ENCODE results near the gene MX2. TPM values are rescaled to one million over a fixed set of nuclear protein-coding genes. Genes with fewer than 3 reads are reported as not detected.

MX2 gene
- total and polyA plus RNA-seq, 2 of the 4 experiments (the other 2 are of a cell fraction) = 0.53 to 0.54 TPM

- no peak overlapping the region for H3K14ac ChIP-seq (replicated peaks; ENCODE audit: low read depth, low read length)
- no peaks in the 10 kb centered on the region for H3K36me3 ChIP-seq (ENCODE audit: control insufficient read depth, insufficient read depth, low read length)
- H2AK5ac ChIP-seq (ENCODE audit: low read depth, low read length) = no peak overlapping the region
- intact Hi-C loops (cut with micrococcal nuclease) (no loop called here), dilution Hi-C loops (cut with HindIII; ENCODE audit: low sequenced_read_pairs, unreplicated experiment) (no loop called here), in situ Hi-C loops (cut with MboI; ENCODE audit: low sequenced_read_pairs) (loop anchor here (10.0 kb wide), 1 partner anchor 325 kb away; no protein-coding TSS in a partner anchor)
- no peak overlapping the region for H4K8ac ChIP-seq (ENCODE audit: low read depth in 2 of 2, low read length in 2 of 2)
- no peak overlapping the region for H3K4me2 ChIP-seq (ENCODE audit: low read depth, low read length)
- H3K56ac ChIP-seq (ENCODE audit: extremely low read depth, insufficient read depth, low read length) = no peak overlapping the region
- no peaks in the 10 kb centered on the region for H3K9me1 ChIP-seq (ENCODE audit: insufficient read depth, low read length)
- no peak overlapping the region for H2BK15ac ChIP-seq (ENCODE audit: low read depth, low read length)
- H3K23ac ChIP-seq (ENCODE audit: low read depth, low read length) = no peak overlapping the region
- no peak overlapping the region for H3K27ac ChIP-seq (ENCODE audit: insufficient read depth, low read length)
- H4K91ac ChIP-seq (ENCODE audit: insufficient read depth, low read depth, low read length) = no peak overlapping the region
- no peaks in the 10 kb centered on the region for H3K9me3 ChIP-seq (ENCODE audit: control insufficient read depth, insufficient read depth, low read length)
- H3K27me3 ChIP-seq (ENCODE audit: control insufficient read depth, insufficient read depth, low read length) = no peaks in the 10 kb centered on the region
- H3K79me1 ChIP-seq (ENCODE audit: low read depth in 1 of 2, low read length in 2 of 2) = no peaks in the 10 kb centered on the region
- ATAC-seq (ENCODE audit: low read depth) (no peak), DNase-seq (no peak)
- H2AK9ac ChIP-seq (replicated peaks; ENCODE audit: low read depth, low read length, poor library complexity) = no peak overlapping the region
- no peak overlapping the region for H3K18ac ChIP-seq (ENCODE audit: low read depth, low read length)
- TF ChIP-seq SMC3 (IDR thresholded peaks at IDR 0.05; ENCODE audit: low read depth, low read length) = no peak
- no peak for TF ChIP-seq NFE2L2 (IDR thresholded peaks at IDR 0.05; ENCODE audit: low read depth, low read length)
- TF ChIP-seq USF2 (IDR thresholded peaks at IDR 0.05; ENCODE audit: low read depth, low read length) = no peak
- no peak for TF ChIP-seq RFX5 (IDR thresholded peaks at IDR 0.05; ENCODE audit: low read depth, low read length)
- TF ChIP-seq RAD21 (IDR thresholded peaks at IDR 0.05; ENCODE audit: low read length) = no peak
- TF ChIP-seq CTCF (conservative IDR thresholded peaks at IDR 0.05; ENCODE audit: low read depth, low read length) = no peak
- no peak overlapping the region for H3K9ac ChIP-seq (ENCODE audit: low read depth, low read length)
- WGBS, 2 experiments (ENCODE audit: extremely low coverage in 2 of 2, insufficient read length in 1 of 2) = no CpG with 5 or more reads among the region's 5 CpGs
- no peak overlapping the region for H2BK20ac ChIP-seq (ENCODE audit: low read depth, low read length)
- ChIA-PET POLR2A (ENCODE audit: unreplicated experiment) (no interaction called here), CTCF (no interaction called here)
- no peaks in the 10 kb centered on the region for H4K20me1 ChIP-seq (ENCODE audit: insufficient read depth, low read length)
- no peaks in the 10 kb centered on the region for H3K4me1 ChIP-seq (ENCODE audit: control insufficient read depth, insufficient read depth, low read length)
- no TSS peak for BruUV-seq (replicated peaks)
- no peak overlapping the region for H3K4me3 ChIP-seq (ENCODE audit: insufficient read depth, low read depth, low read length)
- no peak overlapping the region for H2AFZ ChIP-seq (replicated peaks; ENCODE audit: low read length, poor library complexity)
- H2BK120ac ChIP-seq (ENCODE audit: low read depth, low read length) = no peak overlapping the region
- no peak overlapping the region for H2BK5ac ChIP-seq (ENCODE audit: low read depth, low read length, poor library complexity, severe bottlenecking)
- H3K4ac ChIP-seq (ENCODE audit: low read depth, low read length) = no peak overlapping the region
- H4K5ac ChIP-seq (ENCODE audit: low read depth, low read length) = no peak overlapping the region
Measured at GRCh38 chr21:41449613-41450012, 87.8 kb downstream of the MX2 start.
